K562 (cell line): ENCODE data around the gene APOC4. TPM values are rescaled to one million over a fixed set of nuclear protein-coding genes. Genes with fewer than 3 reads are reported as not detected.

Experiments
- ATAC-seq: fragments of 200-7000 bp; cut with Tn5 transposase; 3 replicates; pipeline ENCODE4 v1.9.1; 2020; ENCODE audit warnings: moderate library complexity
- BruUV-seq: library from RNA; stranded (reverse); fragments of 400-500 nt; replicated peaks from 2 replicates; lab custom pipeline; 2021; lab: Mats Ljungman, UMichigan
- CTCF ChIA-PET: fragments of 300-600 bp; formaldehyde crosslinking; extraction: SDS; loops from one replicate; lab custom pipeline; 2021; ENCODE audit warnings: low intra/inter-chr PET ratio; lab: Yijun Ruan, JAX
- POLR2A ChIA-PET: fragments of 300-600, 350-650 bp; sonication (Branson Sonifier 250); formaldehyde crosslinking; extraction: SDS; loops from one replicate; lab custom pipeline; 2021; ENCODE audit warnings: antibody characterized with exemption, inconsistent platforms; lab: Yijun Ruan, JAX
- DNase-seq, 4 experiments: peaks; one replicate each; pipeline versions ENCODE4 v3.0.0 to v3.0.0-alpha.2; 2011 to 2018; ENCODE audit warnings: low spot score in 3 of 4, mixed read lengths in 3 of 4; ENCODE audit errors: extremely low read depth in 1 of 4
- FAIRE-seq: peaks from 2 replicates; lab custom pipeline; 2011; peaks lifted over from hg19 to GRCh38; lab: Jason Lieb, UNC
- H2AFZ ChIP-seq: 2 replicates; pipeline ENCODE4 v1.6.0; 2011; ENCODE audit warnings: low read depth, low read length, control low read depth, inconsistent platforms
- H3K27ac ChIP-seq: fragments of 200-600 bp; 3 replicates; pipeline ENCODE4 v1.8.0; 2011; ENCODE audit warnings: low read depth, mild to moderate bottlenecking, control low read depth, inconsistent platforms, low read length, moderate library complexity, mixed read lengths; ENCODE audit errors: extremely low read depth
- H3K27me3 ChIP-seq, 2 experiments: fragments of 300-600 bp in 1 of 2; 2 replicates in 1 of 2; 3 replicates in 1 of 2; pipeline versions ENCODE4 v1.6.0 to v1.8.0; 2011; ENCODE audit warnings: inconsistent platforms in 2 of 2, low read length in 2 of 2, mild to moderate bottlenecking in 1 of 2, mixed read lengths in 1 of 2, moderate library complexity in 1 of 2; ENCODE audit not compliant: control insufficient read depth in 2 of 2, insufficient read depth in 2 of 2
- H3K36me3 ChIP-seq: fragments of 300-600 bp; 3 replicates; pipeline ENCODE4 v1.8.0; 2011; ENCODE audit warnings: mild to moderate bottlenecking, low read length, inconsistent platforms; ENCODE audit not compliant: control insufficient read depth, insufficient read depth
- H3K4me1 ChIP-seq, 2 experiments: fragments of 200-600 bp in 1 of 2; replicated peaks in 1 of 2; 2 replicates in 1 of 2; 3 replicates in 1 of 2; pipeline versions ENCODE4 v1.5.1 to v1.8.0; 2011; ENCODE audit warnings: inconsistent platforms in 2 of 2, low read length in 2 of 2, mild to moderate bottlenecking in 1 of 2, mixed read lengths in 1 of 2, moderate library complexity in 1 of 2; ENCODE audit not compliant: control insufficient read depth in 2 of 2, insufficient read depth in 2 of 2
- H3K4me2 ChIP-seq: 2 replicates; pipeline ENCODE4 v1.6.1; 2011; ENCODE audit warnings: low read length, control low read depth, inconsistent platforms, mixed read lengths; ENCODE audit not compliant: insufficient read depth
- H3K4me3 ChIP-seq: fragments of 200-600 bp; sonication (generic), shearing (Covaris generic); 2 replicates; pipeline ENCODE4 v1.5.1; 2016; ENCODE audit warnings: control low read depth, inconsistent platforms
- H3K79me2 ChIP-seq: fragments of 200-600 bp; 3 replicates; pipeline ENCODE4 v1.8.0; 2011; ENCODE audit warnings: low read length, inconsistent platforms; ENCODE audit not compliant: control insufficient read depth, insufficient read depth
- H3K9ac ChIP-seq, 2 experiments: 2 replicates each; pipeline versions ENCODE4 v1.6.0 to v1.6.1; 2011; ENCODE audit warnings: low read depth in 2 of 2, low read length in 2 of 2, control low read depth in 1 of 2, inconsistent platforms in 1 of 2, mild to moderate bottlenecking in 1 of 2, mixed read lengths in 1 of 2; ENCODE audit not compliant: insufficient read depth in 1 of 2
- H3K9me1 ChIP-seq: one replicate; pipeline ENCODE4 v1.6.0; 2011; ENCODE audit warnings: inconsistent platforms, mild to moderate bottlenecking, low read length, moderate library complexity; ENCODE audit not compliant: control insufficient read depth, insufficient read depth
- H3K9me3 ChIP-seq: replicated peaks from 2 replicates; pipeline ENCODE4 v1.5.1; 2011; ENCODE audit warnings: low read depth, low read length, inconsistent platforms; ENCODE audit not compliant: control insufficient read depth, insufficient read depth
- H4K20me1 ChIP-seq: replicated peaks from 2 replicates; pipeline ENCODE4 v1.6.1; 2011; ENCODE audit warnings: low read length, inconsistent platforms, mixed read lengths; ENCODE audit not compliant: control insufficient read depth, insufficient read depth
- BHLHE40 ChIP-seq: IDR thresholded peaks from 2 replicates; pipeline ENCODE4 v1.6.1; 2011; ENCODE audit warnings: low read length, improper control_type of control experiment
- ESRRB ChIP-seq: fragments of 250-450 bp; sonication (Bioruptor Pico); IDR thresholded peaks from 2 replicates; pipeline ENCODE4 v1.5.0; 2020; ENCODE audit warnings: mild to moderate bottlenecking, moderate library complexity, borderline replicate concordance
- HSF4 ChIP-seq: fragments of 250-450 bp; sonication (Bioruptor Pico); IDR thresholded peaks from 2 replicates; pipeline ENCODE4 v2.1.2; 2022; ENCODE audit warnings: mild to moderate bottlenecking, moderate library complexity, borderline replicate concordance
- MCM3 ChIP-seq: fragments of 450-650 bp; IDR thresholded peaks from 2 replicates; pipeline ENCODE4 v1.6.1; 2016
- MYNN ChIP-seq, 2 experiments: sonication (generic); formaldehyde crosslinking in 1 of 2; IDR thresholded peaks; 2 replicates each; pipeline versions ENCODE4 v1.5.0 to v1.6.1; 2016 to 2020; ENCODE audit warnings: antibody characterized with exemption in 1 of 2, missing genetic modification reagents in 1 of 2
- NELFE ChIP-seq: IDR thresholded peaks from 2 replicates; pipeline ENCODE4 v1.6.1; 2011; ENCODE audit warnings: mild to moderate bottlenecking; ENCODE audit not compliant: insufficient read depth, insufficient read length
- NFXL1 ChIP-seq: fragments of 450-650 bp; formaldehyde crosslinking; IDR thresholded peaks from 2 replicates; pipeline ENCODE4 v1.4.0; 2021; ENCODE audit warnings: mild to moderate bottlenecking
- TCF3 ChIP-seq: sonication (generic); formaldehyde crosslinking; IDR thresholded peaks from 2 replicates; pipeline ENCODE4 v1.4.0; 2020; ENCODE audit warnings: mild to moderate bottlenecking, missing genetic modification reagents
- TEAD1 ChIP-seq, 2 experiments: fragments of 450-650 bp in 1 of 2; sonication (generic) in 1 of 2; formaldehyde crosslinking; IDR thresholded peaks; 2 replicates each; pipeline versions ENCODE4 v1.4.0 to v1.8.0; 2020 to 2022; ENCODE audit warnings: mild to moderate bottlenecking in 2 of 2, missing genetic modification reagents in 1 of 2
- TEAD4 ChIP-seq, 2 experiments: sonication (generic) in 1 of 2; formaldehyde crosslinking in 1 of 2; IDR thresholded peaks; 2 replicates each; pipeline versions ENCODE4 v1.6.1 to v1.8.0; 2012 to 2022; ENCODE audit warnings: borderline replicate concordance in 1 of 2, inconsistent platforms in 1 of 2, low read length in 1 of 2, mild to moderate bottlenecking in 1 of 2, missing genetic modification reagents in 1 of 2
- ZFP36 ChIP-seq: fragments of 150-350 bp; IDR thresholded peaks from 2 replicates; pipeline ENCODE4 v1.6.1; 2018; ENCODE audit warnings: low read length, low read depth; ENCODE audit not compliant: partially characterized antibody
- ZKSCAN1 ChIP-seq: fragments of 150-350 bp; IDR thresholded peaks from 2 replicates; pipeline ENCODE4 v1.6.1; 2016; ENCODE audit warnings: low read depth, low read length
- ZNF217 ChIP-seq: sonication (generic); formaldehyde crosslinking; IDR thresholded peaks from 2 replicates; pipeline ENCODE4 v1.8.0; 2022; ENCODE audit warnings: mild to moderate bottlenecking, missing genetic modification reagents
- ZNF586 ChIP-seq: fragments of 450-650 bp; formaldehyde crosslinking; conservative IDR thresholded peaks from 2 replicates; pipeline ENCODE4 v1.4.0; 2020; ENCODE audit warnings: mild to moderate bottlenecking, moderate library complexity
- ZNF77 ChIP-seq: fragments of 250-450 bp; sonication (Bioruptor Pico); IDR thresholded peaks from 2 replicates; pipeline ENCODE4 v1.5.0; 2020
- WGBS: fragments of 100-300 bp; shearing (Covaris generic); methylation state at CpG from one replicate; pipeline ENCODE4 v1.1.6; 2016; ENCODE audit warnings: low coverage, mixed read lengths; ENCODE audit not compliant: insufficient coverage; ENCODE audit errors: missing lambda C conversion rate; 5-methylcytosine and 5-hydroxymethylcytosine counted together
- in situ Hi-C: fragments of 300-500 bp; cut with MboI; formaldehyde crosslinking; loops from 4 replicates; pipeline ENCODE4 v1.15.0; 2018; ENCODE audit warnings: inconsistent platforms, mixed read lengths
- intact Hi-C: fragments of 100-400 bp; cut with micrococcal nuclease; formaldehyde crosslinking; loops from 2 replicates; pipeline ENCODE4 v1.14.2; 2022
- polyA plus RNA-seq, 8 experiments: library from polyadenylated mRNA; depleted of rRNA in 4 of 8; stranded (reverse) in 5 of 8; unstranded in 3 of 8; fragments of >200 nt; fragmentation: Nextera tagmentation in 2 of 8; fragmentation: Illumina TruSeq in 1 of 8; extraction: Ambion mirVana in 2 of 8; extraction: Trizol in 1 of 8; gene quantifications; 2 replicates each; pipeline versions ENCODE4 v1.2.1 to v1.2.3, GENCODE V29; 2011 to 2014; ENCODE audit warnings: inconsistent platforms in 1 of 8, missing spikeins in 1 of 8
- total RNA-seq, 7 experiments: library from RNA; depleted of rRNA in 6 of 7; stranded (reverse); fragments of >200 nt in 6 of 7; fragmentation: Illumina TruSeq in 2 of 7; extraction: Trizol in 2 of 7; gene quantifications; 2 replicates each; pipeline versions ENCODE4 v1.2.1 to v1.2.3, GENCODE V29; 2011 to 2021; ENCODE audit warnings: low replicate concordance in 1 of 7
- TF ChIP-seq, protein P1 (sequence below): fragments of 450-650 bp; formaldehyde crosslinking; IDR thresholded peaks from 2 replicates; pipeline ENCODE4 v1.4.0; 2020; ENCODE audit warnings: mild to moderate bottlenecking, moderate library complexity
- TF ChIP-seq, protein P2 (sequence below): fragments of 250-450 bp; sonication (Bioruptor Pico); IDR thresholded peaks from 2 replicates; pipeline ENCODE4 v1.4.0; 2020; ENCODE audit warnings: mild to moderate bottlenecking, moderate library complexity
- TF ChIP-seq, protein P3 (sequence below): IDR thresholded peaks from 2 replicates; pipeline ENCODE4 v1.6.1; 2014; ENCODE audit warnings: antibody characterized with exemption

The APOC4 gene
- total and polyA plus RNA-seq, 9 of the 15 experiments (the other 6 are each of a cell fraction or from before 2014, with no cell fraction given), result 0.46 TPM; not detected in 8

DNA sequence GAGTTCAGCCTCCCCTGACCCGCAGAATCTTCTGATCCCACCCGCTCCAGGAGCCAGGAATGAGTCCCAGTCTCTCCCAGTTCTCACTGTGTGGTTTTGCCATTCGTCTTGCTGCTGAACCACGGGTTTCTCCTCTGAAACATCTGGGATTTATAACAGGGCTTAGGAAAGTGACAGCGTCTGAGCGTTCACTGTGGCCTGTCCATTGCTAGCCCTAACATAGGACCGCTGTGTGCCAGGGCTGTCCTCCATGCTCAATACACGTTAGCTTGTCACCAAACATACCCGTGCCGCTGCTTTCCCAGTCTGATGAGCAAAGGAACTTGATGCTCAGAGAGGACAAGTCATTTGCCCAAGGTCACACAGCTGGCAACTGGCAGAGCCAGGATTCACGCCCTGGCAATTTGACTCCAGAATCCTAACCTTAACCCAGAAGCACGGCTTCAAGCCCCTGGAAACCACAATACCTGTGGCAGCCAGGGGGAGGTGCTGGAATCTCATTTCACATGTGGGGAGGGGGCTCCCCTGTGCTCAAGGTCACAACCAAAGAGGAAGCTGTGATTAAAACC, 37.5 kb upstream of the APOC4 start:
- H2AFZ ChIP-seq, result no peak overlapping the region
- no peaks in the 10 kb centered on the region for H3K9me1 ChIP-seq
- H3K9me3 ChIP-seq, result no peaks in the 10 kb centered on the region
- CTCF ChIA-PET, result interaction anchor here (0.6 to 2.1 kb wide), 2 partner anchors 47 to 132 kb away, joined by 4 to 27 read pairs; no protein-coding TSS in a partner anchor
- ATAC-seq, result peak; percentile 11; the same call in 2 of the 3 replicates
- peak overlapping the region in 1 of 2 experiments; percentile 65; a peak in 2 of 4 replicates for H3K9ac ChIP-seq
- peak overlapping the region; percentile 40; the same call in 2 of the 3 replicates for H3K27ac ChIP-seq
- in situ Hi-C loops, result no loop called here
- H3K4me2 ChIP-seq, result no peak overlapping the region
- DNase-seq, result peak in 3 of 4 experiments; percentile 32 to 46 (median 32)
- intact Hi-C loops, result loop anchor here (5.0 kb wide), 1 partner anchor 153 kb away; no protein-coding TSS in a partner anchor
- BruUV-seq, result no TSS peak
- no peaks in the 10 kb centered on the region; the same call in 2 of the 3 replicates for H3K79me2 ChIP-seq
- peak; percentile 15 for FAIRE-seq
- POLR2A ChIA-PET, result interaction anchor here (0.6 to 2.5 kb wide), 10 partner anchors 10 to 168 kb away, joined by 3 to 11 read pairs (median 3); no protein-coding TSS in a partner anchor
- 0 out of 2 replicates have a peak, but pooled peaks cover 3% of the 10 kb centered on the region for H4K20me1 ChIP-seq
- peaks cover 69% of the 10 kb centered on the region; the same call in 2 of the 3 replicates for H3K36me3 ChIP-seq
- no peak overlapping the region for H3K4me3 ChIP-seq
- H3K27me3 ChIP-seq, result no peaks in the 10 kb centered on the region
- whole genome bisulfite sequencing, result 82% methylated on average over 12 of the region's 12 CpGs
- peaks cover 20 to 73% of the 10 kb centered on the region in 2 experiments; a peak in 4 of 5 replicates for H3K4me1 ChIP-seq
- TF ChIP-seq HSF4 (CRISPR knock-in tag), result no peak
- no peak for TF ChIP-seq TCF3 (CRISPR knock-in tag)
- TF ChIP-seq, protein P1, sequence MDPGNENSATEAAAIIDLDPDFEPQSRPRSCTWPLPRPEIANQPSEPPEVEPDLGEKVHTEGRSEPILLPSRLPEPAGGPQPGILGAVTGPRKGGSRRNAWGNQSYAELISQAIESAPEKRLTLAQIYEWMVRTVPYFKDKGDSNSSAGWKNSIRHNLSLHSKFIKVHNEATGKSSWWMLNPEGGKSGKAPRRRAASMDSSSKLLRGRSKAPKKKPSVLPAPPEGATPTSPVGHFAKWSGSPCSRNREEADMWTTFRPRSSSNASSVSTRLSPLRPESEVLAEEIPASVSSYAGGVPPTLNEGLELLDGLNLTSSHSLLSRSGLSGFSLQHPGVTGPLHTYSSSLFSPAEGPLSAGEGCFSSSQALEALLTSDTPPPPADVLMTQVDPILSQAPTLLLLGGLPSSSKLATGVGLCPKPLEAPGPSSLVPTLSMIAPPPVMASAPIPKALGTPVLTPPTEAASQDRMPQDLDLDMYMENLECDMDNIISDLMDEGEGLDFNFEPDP (CRISPR knock-in tag), result no peak
- no peak for TF ChIP-seq TEAD4 (IDR thresholded peaks at IDR 0.05; ENCODE audit: low read length)
- TF ChIP-seq TEAD4 (CRISPR knock-in tag; IDR thresholded peaks at IDR 0.05; ENCODE audit: borderline replicate concordance), result no peak
- TF ChIP-seq ZKSCAN1, result no peak
- TF ChIP-seq MYNN (IDR thresholded peaks at IDR 0.05), result 0 out of 2 replicates have a peak, but pooled peaks have one; percentile 12
- no peak for TF ChIP-seq MYNN (CRISPR knock-in tag; IDR thresholded peaks at IDR 0.05)
- TF ChIP-seq ZNF77 (CRISPR knock-in tag), result no peak
- no peak for TF ChIP-seq NFXL1
- TF ChIP-seq BHLHE40, result no peak
- TF ChIP-seq, protein P2, sequence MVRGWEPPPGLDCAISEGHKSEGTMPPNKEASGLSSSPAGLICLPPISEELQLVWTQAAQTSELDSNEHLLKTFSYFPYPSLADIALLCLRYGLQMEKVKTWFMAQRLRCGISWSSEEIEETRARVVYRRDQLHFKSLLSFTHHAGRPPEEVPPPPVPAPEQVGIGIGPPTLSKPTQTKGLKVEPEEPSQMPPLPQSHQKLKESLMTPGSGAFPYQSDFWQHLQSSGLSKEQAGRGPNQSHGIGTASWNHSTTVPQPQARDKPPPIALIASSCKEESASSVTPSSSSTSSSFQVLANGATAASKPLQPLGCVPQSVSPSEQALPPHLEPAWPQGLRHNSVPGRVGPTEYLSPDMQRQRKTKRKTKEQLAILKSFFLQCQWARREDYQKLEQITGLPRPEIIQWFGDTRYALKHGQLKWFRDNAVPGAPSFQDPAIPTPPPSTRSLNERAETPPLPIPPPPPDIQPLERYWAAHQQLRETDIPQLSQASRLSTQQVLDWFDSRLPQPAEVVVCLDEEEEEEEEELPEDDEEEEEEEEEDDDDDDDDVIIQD (CRISPR knock-in tag), result 0 out of 2 replicates have a peak, but pooled peaks have one; percentile 51
- peak; percentile 25; the same call in 1 of the 2 replicates for TF ChIP-seq ZNF586
- TF ChIP-seq ESRRB, result no peak
- TF ChIP-seq, protein P3, sequence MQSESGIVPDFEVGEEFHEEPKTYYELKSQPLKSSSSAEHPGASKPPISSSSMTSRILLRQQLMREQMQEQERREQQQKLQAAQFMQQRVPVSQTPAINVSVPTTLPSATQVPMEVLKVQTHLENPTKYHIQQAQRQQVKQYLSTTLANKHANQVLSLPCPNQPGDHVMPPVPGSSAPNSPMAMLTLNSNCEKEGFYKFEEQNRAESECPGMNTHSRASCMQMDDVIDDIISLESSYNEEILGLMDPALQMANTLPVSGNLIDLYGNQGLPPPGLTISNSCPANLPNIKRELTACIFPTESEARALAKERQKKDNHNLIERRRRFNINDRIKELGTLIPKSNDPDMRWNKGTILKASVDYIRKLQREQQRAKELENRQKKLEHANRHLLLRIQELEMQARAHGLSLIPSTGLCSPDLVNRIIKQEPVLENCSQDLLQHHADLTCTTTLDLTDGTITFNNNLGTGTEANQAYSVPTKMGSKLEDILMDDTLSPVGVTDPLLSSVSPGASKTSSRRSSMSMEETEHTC, result no peak
- 0 out of 4 replicates have a peak, but pooled peaks of 1 of the 2 experiments have one; percentile 46 for TF ChIP-seq TEAD1 (CRISPR knock-in tag; IDR thresholded peaks at IDR 0.05)
- TF ChIP-seq NELFE, result no peak
- peak; percentile 58 for TF ChIP-seq ZFP36
- TF ChIP-seq ZNF217 (CRISPR knock-in tag), result no peak
- TF ChIP-seq MCM3, result no peak
